Measurements from ENCODE around the gene PRSS53. TPM values are rescaled to one million over a fixed set of nuclear protein-coding genes. Genes with fewer than 3 reads are reported as not detected.
"Not testable (repeated sequence)": the region's sequence is repeated elsewhere in the genome, so short reads cannot be mapped to it uniquely, and the experiment has no call there.

The PRSS53 gene
- 2.7 and 2.9 TPM in 2 replicates for total RNA-seq

DNA sequence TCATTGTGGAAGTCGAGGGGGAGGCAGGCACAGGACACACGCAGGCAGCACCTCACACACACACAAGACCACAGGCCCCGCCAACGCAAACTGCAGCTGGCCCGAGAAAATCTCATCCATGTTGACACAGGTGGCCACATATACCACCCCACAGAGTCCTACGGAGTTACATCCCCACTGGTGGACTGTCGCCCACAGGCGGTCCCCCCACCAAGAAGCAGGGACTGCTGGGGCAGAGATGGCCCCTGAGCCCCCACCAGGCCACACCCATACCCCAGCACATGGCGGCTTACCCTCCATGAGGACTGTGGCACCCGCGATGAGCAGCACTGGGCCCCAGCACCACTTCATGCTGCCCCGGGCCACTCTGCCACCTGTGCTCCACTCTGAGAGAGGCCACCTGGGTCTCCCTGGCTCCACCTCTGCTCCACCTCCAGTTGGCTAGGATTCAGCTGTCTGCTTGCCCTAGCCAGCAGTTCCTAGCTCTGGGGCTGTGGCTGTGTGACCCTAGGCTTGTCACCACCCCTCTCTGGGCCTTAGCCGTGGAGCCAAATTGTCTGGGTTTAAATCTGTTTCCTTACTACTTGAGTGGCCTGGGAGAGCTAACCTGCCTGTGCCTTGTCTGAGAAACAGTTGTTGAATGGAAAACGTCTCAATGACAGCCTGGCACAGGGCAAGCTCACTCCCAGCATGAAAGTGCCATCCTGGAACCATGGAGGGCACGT, at the start of gene PRSS53:
Gene PRSS53, minus strand, starts transcription at position 485 of the 725 bp plus-strand sequence. Its CDS starts 134 bp downstream, at position 351.
- TF ChIP-seq, protein P1, sequence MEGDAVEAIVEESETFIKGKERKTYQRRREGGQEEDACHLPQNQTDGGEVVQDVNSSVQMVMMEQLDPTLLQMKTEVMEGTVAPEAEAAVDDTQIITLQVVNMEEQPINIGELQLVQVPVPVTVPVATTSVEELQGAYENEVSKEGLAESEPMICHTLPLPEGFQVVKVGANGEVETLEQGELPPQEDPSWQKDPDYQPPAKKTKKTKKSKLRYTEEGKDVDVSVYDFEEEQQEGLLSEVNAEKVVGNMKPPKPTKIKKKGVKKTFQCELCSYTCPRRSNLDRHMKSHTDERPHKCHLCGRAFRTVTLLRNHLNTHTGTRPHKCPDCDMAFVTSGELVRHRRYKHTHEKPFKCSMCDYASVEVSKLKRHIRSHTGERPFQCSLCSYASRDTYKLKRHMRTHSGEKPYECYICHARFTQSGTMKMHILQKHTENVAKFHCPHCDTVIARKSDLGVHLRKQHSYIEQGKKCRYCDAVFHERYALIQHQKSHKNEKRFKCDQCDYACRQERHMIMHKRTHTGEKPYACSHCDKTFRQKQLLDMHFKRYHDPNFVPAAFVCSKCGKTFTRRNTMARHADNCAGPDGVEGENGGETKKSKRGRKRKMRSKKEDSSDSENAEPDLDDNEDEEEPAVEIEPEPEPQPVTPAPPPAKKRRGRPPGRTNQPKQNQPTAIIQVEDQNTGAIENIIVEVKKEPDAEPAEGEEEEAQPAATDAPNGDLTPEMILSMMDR (IDR thresholded peaks at IDR 0.05; ENCODE audit: extremely low read depth, low read depth, low read length), result no peak
- peaks cover 30% of the 10 kb centered on the region for H3K36me3 ChIP-seq (ENCODE audit: insufficient read depth, low read length)
- peaks cover 6% of the 10 kb centered on the region for H4K20me1 ChIP-seq (ENCODE audit: insufficient read depth, low read length)
- H2AFZ ChIP-seq (ENCODE audit: low read length), result no peak within 1 kb of the TSS
- no peaks in the 10 kb centered on the region for H3K9me3 ChIP-seq (ENCODE audit: low read depth, low read length)
- H3K4me2 ChIP-seq (ENCODE audit: insufficient read depth, low read length), result no peak within 1 kb of the TSS
- peak; percentile 44 for DNase-seq (ENCODE audit: insufficient read length, low spot score, missing footprints)
- H3K27ac ChIP-seq (ENCODE audit: low read depth, low read length), result no peak within 1 kb of the TSS
- peaks cover 48% of the 10 kb centered on the region for H3K79me2 ChIP-seq (ENCODE audit: insufficient read depth, low read length)
- H3K4me3 ChIP-seq (ENCODE audit: insufficient read depth, low read length), result no peak within 1 kb of the TSS
- H3K27me3 ChIP-seq (ENCODE audit: insufficient read depth, low read length), result no peaks in the 10 kb centered on the region
- peaks cover 24% of the 10 kb centered on the region for H3K4me1 ChIP-seq (ENCODE audit: insufficient read depth, low read length)

DNA sequence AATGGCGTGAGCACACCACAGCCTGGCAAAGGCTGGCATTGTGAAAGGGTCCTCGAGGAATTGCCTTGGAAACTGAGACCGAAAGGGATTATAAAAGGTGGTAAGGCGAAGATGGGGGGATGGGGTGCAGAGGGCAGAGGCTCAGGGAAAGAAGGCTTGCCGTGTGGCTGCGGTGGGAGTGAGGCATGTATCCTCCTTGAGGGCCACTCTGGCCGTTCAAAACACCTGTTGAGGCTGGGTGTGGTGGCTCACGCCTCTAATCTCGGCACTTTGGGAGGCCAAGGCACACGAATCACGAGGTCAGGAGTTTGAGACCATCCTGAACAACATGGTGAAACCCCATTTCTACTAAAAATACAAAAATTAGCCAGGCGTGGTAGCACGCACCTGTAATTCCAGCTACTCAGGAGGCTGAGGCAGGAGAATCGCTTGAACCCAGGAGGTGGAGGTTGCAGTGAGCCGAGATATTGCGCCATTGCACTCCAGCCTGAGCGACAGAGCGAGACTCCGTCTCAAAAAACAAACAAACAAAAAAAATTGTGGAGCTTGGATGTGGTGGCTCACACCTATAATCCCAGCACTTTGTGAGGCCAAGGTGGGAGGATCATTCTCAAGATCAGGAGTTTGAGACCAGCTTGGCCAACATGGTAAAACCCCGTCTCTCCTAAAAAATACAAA, 48.2 kb upstream of the PRSS53 start:
- not testable (repeated sequence) for H3K4me2 ChIP-seq (ENCODE audit: insufficient read depth, low read length); H3K27ac ChIP-seq (ENCODE audit: low read depth, low read length); H3K4me3 ChIP-seq (ENCODE audit: insufficient read depth, low read length); H3K36me3 ChIP-seq (ENCODE audit: insufficient read depth, low read length); H3K27me3 ChIP-seq (ENCODE audit: insufficient read depth, low read length); H2AFZ ChIP-seq (ENCODE audit: low read length); H4K20me1 ChIP-seq (ENCODE audit: insufficient read depth, low read length); DNase-seq (ENCODE audit: insufficient read length, low spot score, missing footprints); H3K9me3 ChIP-seq (ENCODE audit: low read depth, low read length); H3K79me2 ChIP-seq (ENCODE audit: insufficient read depth, low read length)
- peaks cover 18% of the 10 kb centered on the region for H3K4me1 ChIP-seq (ENCODE audit: insufficient read depth, low read length)

DNA sequence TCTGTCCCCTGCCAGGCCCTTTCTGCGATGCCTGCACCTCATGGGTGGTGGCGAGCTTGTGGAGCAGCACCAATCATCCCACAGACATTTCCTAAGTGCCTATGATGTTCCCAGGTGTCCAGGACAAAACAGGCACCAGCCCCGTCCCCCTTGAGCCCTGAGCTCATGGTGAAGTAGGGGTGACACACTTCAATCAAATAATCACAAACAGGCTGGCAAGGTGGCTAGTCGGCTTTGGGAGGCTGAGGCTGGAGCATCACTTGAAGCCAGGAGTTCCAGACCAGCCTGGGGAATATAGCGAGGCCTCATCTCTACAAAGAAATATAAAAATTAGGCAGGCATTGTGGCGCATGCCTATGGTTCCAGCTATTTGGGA, 47.5 kb upstream of the PRSS53 start:
- no peaks in the 10 kb centered on the region for H4K20me1 ChIP-seq (ENCODE audit: insufficient read depth, low read length)
- H3K9me3 ChIP-seq (ENCODE audit: low read depth, low read length), result no peaks in the 10 kb centered on the region
- H3K36me3 ChIP-seq (ENCODE audit: insufficient read depth, low read length), result no peaks in the 10 kb centered on the region
- TF ChIP-seq, protein P1 (IDR thresholded peaks at IDR 0.05; ENCODE audit: extremely low read depth, low read depth, low read length), result no peak
- H3K27me3 ChIP-seq (ENCODE audit: insufficient read depth, low read length), result peaks cover 4% of the 10 kb centered on the region
- no peak overlapping the region for H3K27ac ChIP-seq (ENCODE audit: low read depth, low read length)
- no peak overlapping the region for H2AFZ ChIP-seq (ENCODE audit: low read length)
- H3K4me3 ChIP-seq (ENCODE audit: insufficient read depth, low read length), result no peak overlapping the region
- no peaks in the 10 kb centered on the region for H3K79me2 ChIP-seq (ENCODE audit: insufficient read depth, low read length)
- no peak overlapping the region for H3K4me2 ChIP-seq (ENCODE audit: insufficient read depth, low read length)
- DNase-seq (ENCODE audit: insufficient read length, low spot score, missing footprints), result peak; percentile 57
- peaks cover 11% of the 10 kb centered on the region for H3K4me1 ChIP-seq (ENCODE audit: insufficient read depth, low read length)

DNA sequence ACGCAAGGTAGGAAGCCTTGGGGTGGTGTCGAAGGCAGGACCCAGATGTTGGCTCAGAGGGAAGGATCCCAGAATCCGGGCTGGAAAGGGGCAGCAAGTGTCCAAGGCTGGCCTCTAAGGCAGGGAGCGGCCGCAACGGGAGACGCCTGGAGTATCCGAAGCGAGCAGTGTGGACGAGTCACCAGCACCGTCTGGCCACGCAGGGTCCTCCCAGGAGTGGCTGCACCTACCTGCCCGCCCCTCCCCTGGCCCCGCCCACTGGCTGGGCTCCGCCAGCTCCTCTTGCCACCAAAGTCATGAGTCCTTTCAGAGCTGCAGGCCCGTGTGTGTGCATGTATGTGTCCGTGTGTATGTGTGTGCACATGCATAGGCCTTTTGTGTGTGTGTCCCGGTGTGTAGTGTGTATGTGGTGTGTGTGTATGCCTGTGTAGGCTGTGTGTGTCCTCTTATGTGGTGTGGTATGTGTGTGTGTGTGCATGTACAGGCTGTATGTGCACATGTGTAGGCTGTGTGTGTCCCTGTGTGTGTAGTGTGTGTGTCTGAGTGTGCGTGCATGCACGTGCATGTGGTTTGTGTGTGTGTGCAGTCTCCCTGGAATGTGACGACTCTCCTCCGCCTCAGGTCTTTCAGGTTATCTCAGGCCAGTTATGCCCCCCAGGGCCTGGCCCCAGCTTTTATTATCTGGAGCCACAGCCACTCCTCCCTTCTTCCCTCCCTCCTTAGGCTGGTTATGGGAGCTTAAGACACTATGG, 47.0 kb upstream of the PRSS53 start, which contains the start of gene PRSS8:
Gene PRSS8, minus strand, starts transcription at position 193 of the 752 bp plus-strand sequence. CDS start 229 bp downstream, outside the sequence.
- Histone ChIP-seq H4K20me1 (ENCODE audit: insufficient read depth, low read length) (no peaks in the 10 kb centered on the region), H3K27me3 (ENCODE audit: insufficient read depth, low read length) (peaks cover 4% of the 10 kb centered on the region), H3K4me1 (ENCODE audit: insufficient read depth, low read length) (peaks cover 10% of the 10 kb centered on the region), H2AFZ (ENCODE audit: low read length) (no peak within 1 kb of the TSS), H3K79me2 (ENCODE audit: insufficient read depth, low read length) (no peaks in the 10 kb centered on the region), H3K4me2 (ENCODE audit: insufficient read depth, low read length) (no peak within 1 kb of the TSS), H3K27ac (ENCODE audit: low read depth, low read length) (no peak within 1 kb of the TSS), H3K9me3 (ENCODE audit: low read depth, low read length) (no peaks in the 10 kb centered on the region), H3K36me3 (ENCODE audit: insufficient read depth, low read length) (no peaks in the 10 kb centered on the region), H3K4me3 (ENCODE audit: insufficient read depth, low read length) (no peak within 1 kb of the TSS)
- TF ChIP-seq, protein P1 (IDR thresholded peaks at IDR 0.05; ENCODE audit: extremely low read depth, low read depth, low read length), result no peak
- DNase-seq (ENCODE audit: insufficient read length, low spot score, missing footprints), result peak; percentile 85
